ENCODE measurements around the gene TTBK2.

TTBK2 gene

DNA sequence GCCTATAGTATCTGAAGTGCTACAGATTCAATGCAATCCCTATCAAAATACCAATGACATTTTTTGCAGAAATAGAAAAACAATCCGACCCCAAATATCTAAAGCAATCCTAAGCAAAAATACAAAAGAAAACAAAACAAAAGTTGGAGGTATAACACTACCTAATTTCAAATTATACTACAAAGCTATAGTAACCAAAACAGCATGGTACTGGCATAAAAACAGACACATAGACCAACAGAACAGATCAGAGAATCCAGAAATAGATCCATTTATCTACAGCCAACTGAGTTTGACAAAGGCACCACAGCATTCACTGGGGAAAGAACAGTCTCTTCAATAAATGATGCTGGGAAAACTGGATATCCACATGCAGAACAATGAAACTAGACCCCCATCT lies 159.8 kb downstream of the TTBK2 start:
- Histone ChIP-seq H3K4me3 (ENCODE audit: low read depth, low read length) (no peak overlapping the region), H3K27ac (no peak overlapping the region), H3K27me3 (replicated peaks) (no peaks in the 10 kb centered on the region), H3K36me3 (replicated peaks) (no peaks in the 10 kb centered on the region)
- no peak for DNase-seq
- TF ChIP-seq CTCF (IDR thresholded peaks at IDR 0.05; ENCODE audit: low read depth, low read length, missing control alignments) = no peak
- in situ Hi-C loops (cut with HindIII; ENCODE audit: low pct_ligation_motif_present, low sequenced_read_pairs) = no loop called here

DNA sequence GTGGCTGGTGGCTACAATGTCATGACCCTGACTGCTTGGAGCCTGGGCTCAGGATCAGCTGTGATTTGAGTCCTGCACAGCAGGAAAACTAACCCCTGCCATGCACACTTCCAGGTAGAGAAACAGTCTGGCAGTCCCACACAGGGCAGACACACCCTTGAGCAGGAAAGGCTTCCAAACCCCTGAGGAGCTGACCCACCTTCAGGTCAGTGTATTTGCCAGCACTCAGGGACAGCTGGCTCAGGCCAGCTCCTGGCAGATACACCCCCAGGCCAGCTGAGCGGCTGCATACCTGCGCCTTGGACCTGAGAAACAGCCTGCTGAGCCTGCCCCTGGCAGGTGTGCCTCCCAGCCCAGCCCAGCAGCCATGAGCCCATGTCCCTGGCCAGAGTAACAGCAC lies 161.5 kb downstream of the TTBK2 start:
- Histone ChIP-seq H3K27me3 (replicated peaks) (no peaks in the 10 kb centered on the region), H3K27ac (no peak overlapping the region), H3K36me3 (replicated peaks) (no peaks in the 10 kb centered on the region), H3K4me3 (ENCODE audit: low read depth, low read length) (no peak overlapping the region)
- in situ Hi-C loops (cut with HindIII; ENCODE audit: low pct_ligation_motif_present, low sequenced_read_pairs) = no loop called here
- TF ChIP-seq CTCF (IDR thresholded peaks at IDR 0.05; ENCODE audit: low read depth, low read length, missing control alignments) = no peak
- no peak for DNase-seq

DNA sequence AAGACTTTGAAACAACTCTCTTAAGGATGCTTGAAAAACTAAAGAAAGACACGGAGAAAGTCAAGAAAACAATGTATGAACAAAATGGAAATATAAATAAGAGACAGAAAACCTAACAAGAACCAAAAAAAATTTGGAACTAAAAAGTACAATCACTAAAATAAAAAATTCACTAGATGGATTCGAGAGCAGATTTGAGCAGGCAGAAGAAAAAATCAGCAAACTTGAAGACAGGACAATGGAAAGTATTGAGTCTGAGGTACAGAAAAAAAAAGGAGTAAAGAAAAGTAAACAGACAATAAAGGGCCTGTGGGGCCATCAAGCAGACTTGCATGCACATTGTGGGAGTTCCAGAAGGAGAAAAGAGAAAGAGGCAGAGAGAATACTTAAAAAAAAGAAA lies 170.3 kb downstream of the TTBK2 start:
- Histone ChIP-seq H3K36me3 (replicated peaks) (no peaks in the 10 kb centered on the region), H3K4me3 (ENCODE audit: low read depth, low read length) (no peak overlapping the region), H3K27ac (no peak overlapping the region), H3K27me3 (replicated peaks) (no peaks in the 10 kb centered on the region)
- in situ Hi-C loops (cut with HindIII; ENCODE audit: low pct_ligation_motif_present, low sequenced_read_pairs) = no loop called here
- no peak for TF ChIP-seq CTCF (IDR thresholded peaks at IDR 0.05; ENCODE audit: low read depth, low read length, missing control alignments)
- DNase-seq = no peak

DNA sequence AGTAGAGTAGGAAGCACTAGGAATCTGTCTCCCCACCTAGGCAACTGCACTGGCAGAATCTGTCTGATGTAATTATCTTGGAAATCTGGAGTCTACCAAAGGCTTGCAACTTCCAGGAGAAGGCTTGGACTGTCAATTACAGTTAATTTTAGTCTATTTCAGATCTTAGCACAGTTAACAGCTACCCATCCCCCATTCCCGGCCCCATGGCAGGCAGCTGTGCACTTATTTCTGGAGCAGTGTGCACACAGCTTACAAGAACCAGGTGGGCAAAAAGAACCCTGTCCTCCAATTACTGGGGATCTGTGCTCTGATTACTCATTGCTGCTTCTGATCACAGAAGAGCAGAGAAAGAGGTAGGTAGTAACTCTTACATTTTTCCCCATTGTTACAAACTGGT lies 171.3 kb downstream of the TTBK2 start:
- Histone ChIP-seq H3K27me3 (replicated peaks) (no peaks in the 10 kb centered on the region), H3K27ac (no peak overlapping the region), H3K4me3 (ENCODE audit: low read depth, low read length) (no peak overlapping the region), H3K36me3 (replicated peaks) (no peaks in the 10 kb centered on the region)
- in situ Hi-C loops (cut with HindIII; ENCODE audit: low pct_ligation_motif_present, low sequenced_read_pairs) = no loop called here
- no peak for TF ChIP-seq CTCF (IDR thresholded peaks at IDR 0.05; ENCODE audit: low read depth, low read length, missing control alignments)
- DNase-seq = no peak

DNA sequence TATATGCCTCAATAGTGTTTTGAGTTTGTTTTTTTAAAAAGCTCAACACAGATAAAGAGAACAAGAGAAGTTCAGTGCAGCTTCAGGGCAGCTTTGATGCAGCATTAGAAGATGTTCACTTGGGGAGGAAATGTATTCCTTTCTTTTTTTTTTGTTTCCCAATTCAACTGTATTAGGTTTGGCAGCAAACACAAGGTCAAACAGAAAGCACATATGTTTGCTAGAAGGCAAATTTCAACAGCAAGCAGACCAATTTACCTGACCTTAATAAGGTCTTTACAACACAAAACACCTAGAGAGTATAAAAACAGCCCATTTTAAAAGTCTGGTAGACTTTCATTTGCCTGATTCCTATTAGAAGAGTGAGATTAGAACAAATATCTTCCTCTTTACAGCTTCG lies 176.4 kb downstream of the TTBK2 start:
- no peak overlapping the region for H3K4me3 ChIP-seq (ENCODE audit: low read depth, low read length)
- no peak for TF ChIP-seq CTCF (IDR thresholded peaks at IDR 0.05; ENCODE audit: low read depth, low read length, missing control alignments)
- no peak overlapping the region for H3K27ac ChIP-seq
- no peak for DNase-seq
- no peaks in the 10 kb centered on the region for H3K36me3 ChIP-seq (replicated peaks)
- in situ Hi-C loops (cut with HindIII; ENCODE audit: low pct_ligation_motif_present, low sequenced_read_pairs) = no loop called here
- H3K27me3 ChIP-seq (replicated peaks) = no peaks in the 10 kb centered on the region

DNA sequence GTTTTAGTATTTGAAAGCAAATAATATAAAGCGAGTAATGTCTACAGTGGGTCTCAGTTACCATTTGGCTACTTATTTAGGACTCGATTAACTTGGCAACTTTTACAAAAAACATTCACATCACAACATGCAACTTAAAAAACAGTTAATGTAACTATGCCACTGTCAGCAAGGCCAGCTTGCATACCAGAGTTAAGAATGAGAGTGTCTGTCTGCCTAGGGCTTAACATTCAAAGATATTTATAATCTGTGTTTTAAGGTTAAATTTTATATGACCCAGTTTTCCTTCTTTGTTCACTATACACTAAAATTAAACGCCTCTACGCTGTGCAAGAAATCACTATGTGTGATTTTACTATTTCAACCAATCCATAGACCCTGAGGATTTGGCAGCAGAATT lies 178.4 kb downstream of the TTBK2 start:
- in situ Hi-C loops (cut with HindIII; ENCODE audit: low pct_ligation_motif_present, low sequenced_read_pairs) = no loop called here
- no peaks in the 10 kb centered on the region for H3K36me3 ChIP-seq (replicated peaks)
- no peak overlapping the region for H3K27ac ChIP-seq
- no peak for DNase-seq
- TF ChIP-seq CTCF (IDR thresholded peaks at IDR 0.05; ENCODE audit: low read depth, low read length, missing control alignments) = no peak
- H3K4me3 ChIP-seq (ENCODE audit: low read depth, low read length) = no peak overlapping the region
- no peaks in the 10 kb centered on the region for H3K27me3 ChIP-seq (replicated peaks)

Data from brain microvascular endothelial cell (primary cell).